ENCODE measurements around the gene C10orf90. TPM values are rescaled to one million over a fixed set of nuclear protein-coding genes. Genes with fewer than 3 reads are reported as not detected.

The C10orf90 gene
- polyA plus RNA-seq, 3 donors, result not detected

DNA sequence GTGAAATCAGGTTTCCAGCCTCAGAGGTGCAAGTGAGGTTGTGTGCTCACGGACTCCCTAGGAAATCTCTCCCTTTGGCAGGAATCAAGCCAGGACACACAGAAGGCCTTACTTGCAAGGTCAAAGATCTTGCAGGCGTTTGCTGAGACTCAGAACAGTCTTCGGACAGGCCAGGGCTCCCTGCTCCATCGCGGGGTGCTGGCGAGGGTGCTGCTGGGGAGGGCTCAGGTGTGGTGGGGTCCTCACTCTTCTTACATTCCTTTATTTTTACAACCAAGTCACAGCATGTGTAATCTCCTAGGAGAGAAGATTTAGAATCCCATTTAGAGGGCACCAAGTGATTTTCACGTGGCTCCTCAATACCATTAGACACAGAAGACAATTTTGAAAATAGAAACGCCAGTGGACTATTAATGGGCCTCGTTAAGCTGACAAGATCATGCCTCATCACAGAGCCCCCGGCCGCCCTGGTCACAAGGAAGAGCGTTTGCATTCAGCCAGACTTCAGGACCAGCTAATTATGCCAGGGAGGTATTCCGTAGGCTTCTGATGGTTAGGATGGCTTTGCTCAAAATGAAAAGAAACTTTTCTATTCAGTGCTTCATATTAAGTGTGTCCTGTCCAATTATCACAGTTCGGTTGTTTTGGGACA is 209.1 kb downstream of the C10orf90 start:
- H3K27me3 ChIP-seq (ENCODE audit: control insufficient read depth in 2 of 2, insufficient read depth in 2 of 2, low read length in 2 of 2), result no peaks in the 10 kb centered on the region
- no peaks in the 10 kb centered on the region for H3K4me1 Mint-ChIP-seq
- H3K27ac ChIP-seq (ENCODE audit: low read depth in 1 of 2, low read length in 2 of 2), result no peak overlapping the region

DNA sequence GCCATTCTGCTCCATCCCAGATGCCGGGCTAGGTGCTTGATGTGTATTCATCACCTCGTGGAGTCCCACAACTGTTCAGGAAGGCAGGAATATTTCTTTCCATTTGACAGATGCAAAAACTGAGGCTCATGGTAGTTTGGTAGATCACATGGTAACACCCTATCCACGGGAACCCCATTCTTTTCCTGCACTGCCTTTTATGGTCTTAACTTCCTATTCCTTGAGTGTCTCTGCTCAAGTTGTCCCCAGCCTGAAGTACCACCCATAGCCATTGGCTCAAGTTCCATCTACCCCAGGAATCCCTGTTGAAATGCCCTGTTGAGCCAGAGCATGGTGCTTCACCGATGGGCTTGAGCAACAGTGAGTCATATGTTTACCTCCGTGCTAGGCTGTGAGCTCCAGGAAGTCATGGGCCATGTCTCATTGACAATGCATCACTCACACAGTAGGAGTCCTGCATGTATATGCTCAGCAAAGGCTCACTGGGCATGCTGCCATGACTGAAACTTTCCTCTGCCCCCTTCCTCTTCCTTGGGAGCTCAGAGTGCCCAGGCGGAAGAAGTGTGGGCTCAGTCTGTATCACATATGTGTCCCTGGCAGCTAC is 210.5 kb downstream of the C10orf90 start:
- no peak overlapping the region for H3K9ac ChIP-seq (ENCODE audit: insufficient read depth, low read length, poor library complexity, severe bottlenecking)
- peaks cover 0 to 3% (median under 1%) of the 10 kb centered on the region in 7 donors for H3K9me3 Mint-ChIP-seq
- no peaks in the 10 kb centered on the region for H4K20me1 ChIP-seq (ENCODE audit: insufficient read depth, low read length)
- H3K27ac ChIP-seq (ENCODE audit: low read depth in 1 of 2, low read length in 2 of 2), result no peak overlapping the region
- no peak for DNase-seq
- no peaks in the 10 kb centered on the region for H3K36me3 Mint-ChIP-seq
- no peak overlapping the region for H3K4me3 ChIP-seq (replicated peaks in 1 of 3; ENCODE audit: low read depth in 2 of 3, low read length in 3 of 3)
- H3K9me3 ChIP-seq (replicated peaks in 1 of 2; ENCODE audit: control insufficient read depth in 1 of 2, insufficient read depth in 1 of 2, low read length in 2 of 2), result no peaks in the 10 kb centered on the region
- no peaks in the 10 kb centered on the region for H3K4me1 ChIP-seq (ENCODE audit: control insufficient read depth in 1 of 2, insufficient read depth in 2 of 2, low read length in 2 of 2)
- peaks cover 4 to 9% (median 4%) of the 10 kb centered on the region in 3 donors for H3K27me3 Mint-ChIP-seq (ENCODE audit: low read depth in 3 of 3)
- no peak overlapping the region for H3K27ac Mint-ChIP-seq
- H3K79me2 ChIP-seq (ENCODE audit: insufficient read depth, low read length), result no peaks in the 10 kb centered on the region
- intact Hi-C loops (cut with micrococcal nuclease), result no loop called here
- no peak overlapping the region for H2AFZ ChIP-seq (ENCODE audit: insufficient read depth, low read depth, low read length, poor library complexity, severe bottlenecking)
- no peaks in the 10 kb centered on the region for H3K27me3 ChIP-seq (ENCODE audit: control insufficient read depth in 2 of 2, insufficient read depth in 2 of 2, low read length in 2 of 2)
- H3K4me1 Mint-ChIP-seq, result no peaks in the 10 kb centered on the region
- no peak overlapping the region for H3K4me2 ChIP-seq (replicated peaks; ENCODE audit: extremely low read depth, low read length, poor library complexity, severe bottlenecking)
- TF ChIP-seq, protein P1, sequence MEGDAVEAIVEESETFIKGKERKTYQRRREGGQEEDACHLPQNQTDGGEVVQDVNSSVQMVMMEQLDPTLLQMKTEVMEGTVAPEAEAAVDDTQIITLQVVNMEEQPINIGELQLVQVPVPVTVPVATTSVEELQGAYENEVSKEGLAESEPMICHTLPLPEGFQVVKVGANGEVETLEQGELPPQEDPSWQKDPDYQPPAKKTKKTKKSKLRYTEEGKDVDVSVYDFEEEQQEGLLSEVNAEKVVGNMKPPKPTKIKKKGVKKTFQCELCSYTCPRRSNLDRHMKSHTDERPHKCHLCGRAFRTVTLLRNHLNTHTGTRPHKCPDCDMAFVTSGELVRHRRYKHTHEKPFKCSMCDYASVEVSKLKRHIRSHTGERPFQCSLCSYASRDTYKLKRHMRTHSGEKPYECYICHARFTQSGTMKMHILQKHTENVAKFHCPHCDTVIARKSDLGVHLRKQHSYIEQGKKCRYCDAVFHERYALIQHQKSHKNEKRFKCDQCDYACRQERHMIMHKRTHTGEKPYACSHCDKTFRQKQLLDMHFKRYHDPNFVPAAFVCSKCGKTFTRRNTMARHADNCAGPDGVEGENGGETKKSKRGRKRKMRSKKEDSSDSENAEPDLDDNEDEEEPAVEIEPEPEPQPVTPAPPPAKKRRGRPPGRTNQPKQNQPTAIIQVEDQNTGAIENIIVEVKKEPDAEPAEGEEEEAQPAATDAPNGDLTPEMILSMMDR (IDR thresholded peaks at IDR 0.05), result no peak
- 90% methylated on average over 5 of the region's 6 CpGs for WGBS (ENCODE audit: insufficient coverage)
- no peak overlapping the region for H3K4me3 Mint-ChIP-seq
- H3K36me3 ChIP-seq (replicated peaks in 1 of 2; ENCODE audit: control insufficient read depth in 1 of 2, insufficient read depth in 2 of 2, low read length in 2 of 2), result no peaks in the 10 kb centered on the region

More for the DNA sequence above, 209.1 kb downstream of the C10orf90 start:
- no peak overlapping the region for H3K4me3 ChIP-seq (replicated peaks in 1 of 3; ENCODE audit: low read depth in 2 of 3, low read length in 3 of 3)
- Mint-ChIP-seq H3K4me3 (no peak overlapping the region), H3K27me3 (ENCODE audit: low read depth in 3 of 3) (peaks cover 2 to 9% (median 3%) of the 10 kb centered on the region in 3 donors), H3K36me3 (no peaks in the 10 kb centered on the region), H3K27ac (no peak overlapping the region), H3K9me3 (peaks cover 0 to 2% (median 0%) of the 10 kb centered on the region in 7 donors)
- H4K20me1 ChIP-seq (ENCODE audit: insufficient read depth, low read length), result no peaks in the 10 kb centered on the region
- no peak overlapping the region for H3K9ac ChIP-seq (ENCODE audit: insufficient read depth, low read length, poor library complexity, severe bottlenecking)
- H3K4me1 ChIP-seq (ENCODE audit: control insufficient read depth in 1 of 2, insufficient read depth in 2 of 2, low read length in 2 of 2), result no peaks in the 10 kb centered on the region
- no peaks in the 10 kb centered on the region for H3K79me2 ChIP-seq (ENCODE audit: insufficient read depth, low read length)
- no peaks in the 10 kb centered on the region for H3K36me3 ChIP-seq (replicated peaks in 1 of 2; ENCODE audit: control insufficient read depth in 1 of 2, insufficient read depth in 2 of 2, low read length in 2 of 2)
- no peak overlapping the region for H2AFZ ChIP-seq (ENCODE audit: insufficient read depth, low read depth, low read length, poor library complexity, severe bottlenecking)
- H3K4me2 ChIP-seq (replicated peaks; ENCODE audit: extremely low read depth, low read length, poor library complexity, severe bottlenecking), result no peak overlapping the region
- no peaks in the 10 kb centered on the region for H3K9me3 ChIP-seq (replicated peaks in 1 of 2; ENCODE audit: control insufficient read depth in 1 of 2, insufficient read depth in 1 of 2, low read length in 2 of 2)
- DNase-seq, result no peak
- TF ChIP-seq, protein P1 (IDR thresholded peaks at IDR 0.05), result no peak
- intact Hi-C loops (cut with micrococcal nuclease), result no loop called here
- WGBS (ENCODE audit: insufficient coverage), result 96% methylated on average over 3 of the region's 14 CpGs
